NCI-H774 (cell line): Measurements from ENCODE around the gene AK5.
A peak's percentile ranks its signal among the peaks of the same experiment; 100 is the strongest.

Source experiments
- DNase-seq: peaks from one replicate; lab custom pipeline; 2025; lab: John Stamatoyannopoulos, UW

AK5 gene

DNA sequence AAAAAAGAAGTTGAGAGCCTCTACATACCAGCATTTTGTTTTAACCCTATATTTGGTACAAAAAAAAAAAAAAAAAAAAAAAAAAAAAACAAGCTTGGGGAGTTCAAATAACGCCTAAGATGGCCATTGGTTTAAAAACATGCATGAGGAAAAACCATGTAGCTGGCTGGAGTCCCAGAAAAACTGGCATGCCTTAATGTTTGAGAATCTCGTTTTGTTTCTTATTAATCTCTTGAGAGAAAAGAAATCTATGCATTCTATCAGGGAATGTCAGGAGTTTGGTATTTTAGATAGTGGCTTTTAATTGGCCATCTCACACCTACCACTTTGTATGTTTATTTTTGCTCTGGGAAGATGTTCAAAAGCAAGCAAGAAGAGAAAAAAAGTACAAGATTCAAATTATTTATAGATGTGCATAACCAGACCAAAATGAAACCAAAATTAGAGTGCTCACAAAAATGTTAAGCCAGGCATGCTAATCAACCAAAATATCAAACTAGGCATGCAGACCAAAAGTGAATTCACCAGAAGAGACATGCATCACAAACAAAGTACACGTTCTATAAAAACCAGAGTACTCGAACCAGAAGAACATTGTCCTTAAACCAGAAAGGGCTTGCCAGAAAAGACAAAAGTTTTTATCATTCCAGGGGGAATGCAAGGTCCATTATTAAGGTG lies 156.6 kb downstream of the AK5 start:
- DNase-seq = no peak

DNA sequence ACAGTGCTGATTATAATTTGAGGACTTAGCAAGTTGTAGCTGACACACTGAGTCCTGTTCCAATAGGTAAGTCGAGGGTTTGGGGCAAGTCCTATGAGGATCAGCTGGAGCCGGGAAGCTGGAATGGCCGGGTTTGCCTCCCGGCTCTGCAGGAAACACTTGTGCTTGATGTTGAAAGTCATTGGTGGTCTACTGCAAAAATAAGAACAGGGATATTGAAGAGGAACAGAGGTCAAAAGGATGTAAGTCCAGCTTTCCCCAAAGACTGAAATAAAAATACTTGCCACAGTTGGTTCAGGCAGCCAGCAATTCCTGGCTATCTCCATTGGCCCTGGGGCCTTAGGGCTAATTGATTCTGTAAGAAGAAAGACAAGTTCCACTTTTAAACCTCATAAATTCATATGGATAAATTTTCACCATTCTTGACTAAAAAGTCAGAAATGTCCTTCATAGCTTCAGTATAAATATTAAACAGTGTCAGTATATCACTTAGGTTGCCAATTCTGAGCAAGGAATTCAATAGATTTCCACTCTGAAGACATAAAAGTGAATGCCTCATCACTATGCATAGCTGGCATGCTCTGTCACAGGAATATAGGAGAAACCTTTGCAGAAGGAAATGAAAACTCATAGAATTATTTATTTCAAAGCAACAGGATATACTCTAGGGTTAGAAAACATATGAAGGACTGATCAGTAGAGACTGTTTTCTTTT lies 165.2 kb downstream of the AK5 start:
- no peak for DNase-seq

DNA sequence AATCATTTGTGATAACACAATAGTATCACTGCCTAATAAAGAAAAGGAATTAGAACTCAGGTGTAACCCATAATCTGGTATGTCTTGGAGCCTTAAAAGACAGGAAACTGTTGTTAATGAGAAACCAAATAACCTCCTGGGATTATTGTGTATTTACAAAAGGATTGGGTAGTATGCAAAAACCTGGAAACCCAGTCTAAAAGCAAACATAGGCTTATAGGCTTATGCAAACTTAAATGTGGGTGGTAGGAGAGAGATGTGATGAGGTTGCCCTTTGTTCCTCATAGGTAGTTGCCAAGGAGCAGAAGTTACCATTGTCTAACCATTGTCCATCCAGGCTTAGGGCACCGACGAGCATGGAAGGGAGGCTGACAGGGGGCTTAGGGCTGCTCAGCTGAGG lies 165.8 kb downstream of the AK5 start:
- no peak for DNase-seq

DNA sequence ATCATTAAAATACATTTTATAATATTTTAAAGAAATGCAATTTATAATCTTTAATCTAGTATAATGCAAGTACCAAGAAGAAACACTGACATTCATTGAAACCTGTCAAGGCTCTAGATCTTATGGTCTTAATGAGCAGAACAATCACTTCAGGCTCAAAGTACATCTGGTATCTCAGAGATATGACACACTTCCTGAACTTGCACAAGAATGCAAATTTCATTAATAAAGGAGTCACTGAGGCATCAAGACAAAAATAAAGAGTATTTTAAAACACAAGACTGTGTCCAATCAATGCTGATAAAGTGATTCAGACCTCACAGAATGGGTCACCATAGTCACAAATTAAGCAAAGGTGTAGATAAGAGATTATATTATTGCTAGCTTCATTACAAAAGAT lies 178.1 kb downstream of the AK5 start:
- no peak for DNase-seq

DNA sequence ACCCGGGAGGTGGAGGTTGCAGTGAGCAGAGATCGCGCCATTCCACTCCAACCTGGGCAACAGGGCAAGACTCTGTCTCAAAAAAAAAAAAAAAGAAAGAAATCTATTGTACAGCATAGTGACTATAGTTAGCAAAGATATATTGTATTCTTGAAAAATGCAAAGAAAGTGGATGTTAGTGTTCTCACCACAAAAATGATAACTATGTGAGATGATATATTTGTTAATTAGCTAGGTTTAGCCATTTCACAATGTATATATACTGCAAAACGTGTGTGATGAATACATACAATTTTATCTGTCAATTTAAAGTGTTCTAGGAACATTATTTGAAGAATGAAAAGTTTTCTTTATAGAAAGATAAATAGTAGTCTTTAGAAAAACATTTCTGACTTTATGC lies 179.9 kb downstream of the AK5 start:
- DNase-seq = no peak

DNA sequence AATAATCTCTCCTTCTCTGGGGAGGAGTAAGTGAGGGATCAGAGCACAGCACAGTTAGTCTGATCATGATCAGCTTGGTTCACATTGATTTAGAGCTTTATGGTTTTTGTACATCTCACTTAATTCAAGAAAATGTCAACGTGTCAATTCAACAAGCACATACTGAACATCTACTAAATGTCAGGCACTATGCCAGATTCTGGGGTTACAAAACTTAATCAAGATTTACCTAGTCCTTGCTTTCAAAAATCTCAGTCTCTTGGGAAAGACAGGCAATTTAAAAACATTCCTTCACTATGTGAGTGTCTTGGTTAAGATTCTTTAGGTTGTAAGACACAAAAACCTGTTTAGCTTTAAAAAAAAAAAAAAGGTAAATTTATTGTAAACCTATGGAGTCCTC lies 181.4 kb downstream of the AK5 start:
- no peak for DNase-seq

DNA sequence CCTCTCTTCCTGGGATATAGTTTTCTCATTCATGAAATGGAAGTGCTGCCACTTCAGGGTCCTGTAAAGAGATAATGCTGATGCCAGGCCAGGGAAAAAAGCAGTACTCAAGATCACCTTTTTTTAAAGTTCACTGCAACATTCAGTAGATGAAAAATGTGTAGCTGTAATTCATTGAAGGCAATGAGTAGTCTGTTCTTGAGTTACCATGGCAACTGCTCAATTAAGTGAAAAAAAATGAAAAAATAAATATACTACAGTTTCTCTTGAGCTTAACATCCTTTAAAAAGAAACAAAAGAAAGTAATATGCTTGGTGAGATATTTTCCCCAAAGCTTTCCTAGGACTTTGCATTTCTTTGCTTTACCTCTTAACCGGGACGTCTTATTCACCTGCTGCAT lies 183.3 kb downstream of the AK5 start:
- no peak for DNase-seq

DNA sequence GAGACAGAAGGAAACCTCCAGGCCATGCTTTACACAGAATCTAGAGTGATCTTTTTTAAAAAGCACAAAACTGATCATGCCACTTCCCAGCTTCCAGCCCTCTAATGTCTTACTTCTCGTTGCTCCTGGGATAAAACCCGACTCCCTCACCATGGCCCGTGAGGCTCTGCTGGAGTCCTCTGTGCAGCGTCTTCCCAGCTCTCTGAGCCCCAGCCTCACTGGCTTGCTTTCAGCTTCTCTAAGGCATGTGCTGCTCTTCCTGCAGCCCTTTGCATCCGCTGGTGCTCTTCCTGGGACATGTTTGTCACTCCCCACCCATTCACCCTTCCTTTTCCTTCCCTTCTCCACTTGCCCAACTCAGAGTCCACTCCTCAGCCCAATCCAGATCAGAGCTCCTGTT lies 184.1 kb downstream of the AK5 start:
- no peak for DNase-seq

DNA sequence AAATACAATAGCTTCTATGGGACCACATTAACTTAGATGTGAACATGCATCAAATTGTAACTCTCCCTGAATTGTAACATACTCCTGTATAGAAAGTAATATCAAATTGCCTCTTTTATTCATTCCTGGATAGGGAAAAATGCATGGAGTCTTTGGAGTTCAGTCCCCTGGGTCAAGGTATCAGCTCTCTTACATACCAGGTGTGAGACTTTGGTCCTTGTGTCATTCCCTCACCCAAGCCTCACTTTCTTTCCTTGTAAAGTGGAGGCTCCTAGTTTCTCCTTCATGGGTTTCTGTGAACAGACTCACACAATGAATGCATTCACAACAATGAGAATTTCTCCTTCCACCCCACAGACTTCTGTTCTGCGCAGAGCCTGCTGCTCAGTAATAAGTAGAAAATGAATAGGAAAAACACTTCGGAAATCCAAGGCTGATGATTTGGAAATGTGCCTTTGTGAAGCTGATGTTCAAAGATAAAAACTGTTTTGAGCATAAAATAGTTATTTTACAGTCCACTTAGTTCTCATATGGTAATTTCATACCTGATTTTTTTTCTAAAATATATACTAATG lies 185.3 kb downstream of the AK5 start:
- no peak for DNase-seq

DNA sequence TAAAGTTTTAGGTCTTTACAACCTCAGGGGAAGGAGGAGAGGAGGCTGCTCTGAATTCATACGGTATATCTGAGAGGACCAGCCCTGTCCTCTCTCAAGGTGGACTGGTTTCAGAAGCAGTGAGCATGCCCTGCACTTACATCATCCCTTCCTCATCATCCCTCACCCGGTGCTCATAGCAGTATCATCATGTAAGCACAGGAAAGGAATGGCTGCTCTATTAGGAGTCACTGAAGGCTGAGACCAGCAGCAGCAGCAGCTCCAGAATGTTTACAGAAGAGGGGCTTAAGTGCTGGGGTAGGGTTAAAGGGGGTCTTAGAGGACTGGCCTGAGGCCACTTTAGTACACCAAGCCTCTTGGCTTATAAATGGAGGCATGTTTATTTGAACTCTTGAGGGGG lies 185.9 kb downstream of the AK5 start:
- no peak for DNase-seq

DNA sequence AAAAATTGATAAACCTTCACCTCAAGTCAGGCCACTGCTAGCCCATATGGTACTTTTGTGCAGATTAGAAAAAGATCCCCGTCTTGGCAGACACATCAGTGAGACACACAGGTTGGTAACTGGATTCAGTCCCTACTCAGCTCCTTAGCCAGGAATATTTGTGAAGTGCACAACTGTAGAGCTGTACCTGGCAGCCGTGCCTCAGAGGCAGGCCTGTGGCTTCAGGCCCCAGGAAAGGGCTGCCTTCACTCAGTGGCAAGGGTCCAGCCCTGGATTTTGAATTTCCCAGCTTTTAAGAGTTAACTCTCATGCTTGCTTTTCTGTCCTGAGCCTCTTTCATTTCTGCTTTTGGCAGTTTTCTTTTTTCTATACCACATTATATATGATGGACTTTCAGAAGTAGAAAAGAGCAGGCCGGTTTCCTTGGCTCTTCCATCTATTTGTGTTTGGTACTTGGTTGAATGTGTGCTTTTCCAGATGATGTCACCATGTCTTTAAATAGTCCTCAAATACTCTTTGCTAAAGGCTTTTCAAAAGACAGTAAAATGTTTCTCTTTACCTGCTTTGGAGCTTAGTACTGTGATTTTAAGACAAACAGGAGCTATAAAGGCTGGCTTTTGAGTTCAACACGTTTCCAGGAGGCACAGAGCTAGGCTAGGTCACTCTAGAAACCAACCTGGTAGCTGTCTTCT lies 186.6 kb downstream of the AK5 start:
- peak; percentile 23 for DNase-seq

DNA sequence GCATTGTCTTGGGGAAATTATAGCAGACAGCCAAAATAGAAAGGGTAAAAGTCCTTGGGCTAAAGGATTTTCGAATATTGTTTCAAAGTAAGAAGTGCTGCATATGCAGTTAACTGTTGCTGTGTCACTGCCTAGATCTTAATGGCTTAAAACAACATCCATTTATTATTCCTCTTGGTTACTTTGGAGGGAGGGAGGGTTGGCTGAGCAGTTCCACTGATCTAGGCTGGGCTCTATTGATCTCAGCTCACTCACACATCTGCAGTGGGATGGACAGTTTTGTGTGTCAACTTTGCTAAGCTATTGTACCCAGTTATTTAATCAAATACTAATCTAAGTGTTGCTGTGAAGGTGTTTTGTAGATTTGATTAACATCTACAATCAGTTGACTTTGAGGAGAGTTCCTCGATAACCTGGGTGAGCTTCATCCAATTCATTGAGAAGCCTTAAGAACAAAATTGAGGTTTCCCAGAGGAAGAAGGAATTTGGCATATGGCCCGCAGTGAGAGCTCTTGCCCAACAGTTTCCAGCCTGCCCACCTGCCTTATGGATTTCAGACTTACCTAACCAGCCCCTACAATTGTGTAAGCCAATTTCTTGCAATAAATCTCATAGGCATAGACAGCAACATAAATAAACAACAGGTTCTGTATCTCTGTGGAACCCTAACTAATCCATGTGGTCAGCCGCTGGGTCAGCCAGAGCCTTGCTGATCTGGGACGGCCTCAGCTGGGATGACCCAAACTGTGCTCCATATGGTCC lies 187.3 kb downstream of the AK5 start:
- DNase-seq = no peak

DNA sequence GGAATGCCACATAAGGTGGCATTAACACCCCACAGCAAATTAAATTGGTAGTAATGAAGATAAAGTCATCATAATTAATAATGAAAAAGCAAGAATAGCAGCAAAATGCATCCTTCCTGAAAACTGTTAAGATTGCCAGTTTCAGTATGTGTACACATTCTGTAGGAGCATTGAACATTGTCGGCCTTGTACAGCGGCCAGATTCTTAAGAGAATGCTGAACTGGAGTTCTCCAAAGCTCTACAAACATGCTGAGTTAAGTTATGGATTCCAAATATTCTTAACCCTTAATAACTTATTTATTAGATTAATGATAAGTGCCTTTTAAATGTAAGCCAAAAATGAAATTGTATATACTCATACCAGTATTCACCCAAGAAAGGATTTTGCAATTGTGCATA lies 189.9 kb downstream of the AK5 start:
- DNase-seq = no peak

DNA sequence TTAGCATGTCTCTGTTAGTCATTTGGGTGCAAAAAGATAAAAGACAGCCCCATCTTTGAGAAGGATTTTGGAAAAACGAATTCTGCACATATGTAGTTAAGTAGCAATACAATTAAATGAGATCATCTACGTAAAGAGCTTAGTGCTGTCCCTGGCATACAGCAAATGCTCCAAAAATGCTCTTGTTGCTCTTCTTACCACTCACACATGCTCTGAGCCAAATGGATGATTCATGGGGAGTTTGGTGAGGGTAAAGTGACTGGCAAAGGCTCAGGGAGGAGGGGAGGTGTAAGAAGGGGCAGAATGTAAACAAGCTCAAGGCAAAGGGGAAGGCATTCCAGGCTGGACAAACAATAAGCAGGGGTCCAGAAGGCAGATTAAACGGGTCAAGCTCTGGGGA lies 191.9 kb downstream of the AK5 start:
- no peak for DNase-seq

DNA sequence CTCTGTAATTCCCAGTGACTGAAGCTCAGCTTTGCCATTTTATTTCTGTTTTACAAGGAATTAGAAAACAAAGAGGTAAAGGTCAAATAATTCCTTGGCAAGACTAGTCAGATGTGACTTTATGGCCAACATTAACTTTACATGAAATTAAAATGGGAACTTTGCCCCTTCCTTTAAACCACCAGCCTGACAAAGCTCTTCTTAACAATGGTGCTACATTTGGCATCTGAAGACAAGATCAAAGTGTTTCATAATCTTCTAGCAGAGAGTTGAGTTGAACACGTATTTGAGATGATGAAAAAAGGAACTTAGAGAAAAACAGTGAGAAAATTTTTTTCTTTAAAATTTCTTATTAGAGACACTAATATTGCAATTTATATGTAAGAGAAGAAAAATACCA lies 193.8 kb downstream of the AK5 start:
- no peak for DNase-seq

DNA sequence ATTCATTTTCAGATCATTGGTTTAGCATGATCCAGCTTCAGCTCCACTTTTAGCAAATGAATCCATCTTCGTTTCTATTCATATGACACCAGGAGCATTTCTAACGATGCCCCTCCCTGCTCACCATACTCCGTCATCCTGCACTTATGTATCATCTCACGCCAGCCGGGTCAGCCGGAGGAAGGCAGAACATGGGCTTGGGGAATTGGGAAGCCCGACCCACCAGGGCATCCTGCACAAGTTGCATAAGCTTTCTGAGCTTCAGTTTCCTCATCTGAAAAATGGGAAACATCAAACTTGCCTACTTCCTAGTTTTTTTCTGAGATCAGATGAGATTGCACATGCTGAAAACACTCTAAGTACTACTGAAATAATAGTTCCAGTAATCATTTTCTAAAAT lies 194.7 kb downstream of the AK5 start:
- no peak for DNase-seq

DNA sequence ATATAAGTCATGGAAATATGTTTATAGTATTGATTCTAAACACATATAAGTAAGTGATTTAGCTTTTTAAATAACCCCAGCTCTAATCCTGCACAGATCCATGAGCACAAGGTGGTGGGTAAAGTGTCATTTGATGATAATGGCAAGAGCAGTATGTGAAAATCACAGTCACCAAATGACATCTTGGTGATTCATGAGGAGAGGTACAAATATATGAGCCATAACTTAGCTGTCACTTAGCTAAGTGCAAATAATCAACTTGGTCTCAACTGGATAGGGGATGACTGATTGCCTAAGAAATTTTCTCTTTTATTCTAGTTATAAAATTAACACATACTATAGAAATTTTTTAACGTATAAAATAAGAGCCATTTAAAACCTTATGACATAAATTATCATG lies 202.5 kb downstream of the AK5 start:
- DNase-seq = no peak

DNA sequence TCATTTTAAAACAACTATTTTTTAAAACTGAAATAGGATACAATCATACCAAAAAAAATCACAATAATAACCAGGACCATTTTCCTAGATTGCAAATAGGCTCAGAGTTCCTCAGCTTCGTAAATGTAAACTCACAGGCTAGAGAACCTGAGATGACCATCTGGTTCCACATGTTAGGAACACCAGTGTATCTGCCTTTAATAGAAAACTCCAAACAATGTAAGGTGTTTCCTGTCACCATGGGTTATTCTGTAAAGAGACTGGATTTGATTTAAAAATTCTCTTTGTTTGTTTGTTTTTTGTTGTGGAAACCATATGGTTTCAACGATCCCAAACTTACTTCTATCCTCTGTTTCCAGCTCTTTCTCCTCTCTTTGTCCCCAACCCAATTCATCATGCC lies 203.1 kb downstream of the AK5 start:
- DNase-seq = no peak

DNA sequence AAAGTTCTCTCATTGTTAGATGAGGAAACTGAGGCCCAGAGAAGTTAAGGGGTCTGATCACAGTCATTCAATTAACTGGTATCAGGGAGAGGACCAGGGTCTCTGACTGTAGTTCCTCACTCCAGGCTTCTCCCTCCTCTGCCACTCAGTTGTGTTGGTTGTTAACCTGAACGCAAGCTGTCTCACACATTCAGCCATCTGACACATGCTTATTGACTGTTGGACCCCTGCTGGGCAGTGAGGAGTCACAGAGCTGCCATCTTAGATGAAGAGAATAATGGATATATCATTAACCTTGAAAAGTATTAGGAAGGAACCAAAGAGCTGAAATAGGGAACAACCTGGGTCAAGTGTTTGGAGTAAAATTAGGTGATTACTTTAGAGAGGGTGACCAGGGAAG lies 205.8 kb downstream of the AK5 start:
- DNase-seq = no peak

DNA sequence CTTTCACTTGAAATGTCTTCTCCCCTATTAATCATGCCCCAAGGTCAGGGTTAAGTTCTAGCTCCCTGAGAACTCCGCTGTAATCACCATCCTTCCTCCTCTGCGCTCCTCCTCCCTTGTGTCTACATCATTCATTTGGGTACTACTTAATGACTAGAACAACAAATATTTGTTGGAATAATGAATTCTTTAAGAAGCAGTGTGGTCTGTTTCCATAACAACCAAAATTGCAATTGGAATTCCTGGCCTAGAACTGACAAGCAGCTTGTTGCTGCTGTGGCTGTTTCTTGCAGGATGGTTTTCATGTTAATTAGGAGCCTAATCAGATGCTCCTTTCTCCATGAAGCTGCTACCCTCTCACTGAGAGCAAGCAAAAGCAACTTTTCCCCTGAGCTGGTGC lies 208.1 kb downstream of the AK5 start:
- DNase-seq = no peak

DNA sequence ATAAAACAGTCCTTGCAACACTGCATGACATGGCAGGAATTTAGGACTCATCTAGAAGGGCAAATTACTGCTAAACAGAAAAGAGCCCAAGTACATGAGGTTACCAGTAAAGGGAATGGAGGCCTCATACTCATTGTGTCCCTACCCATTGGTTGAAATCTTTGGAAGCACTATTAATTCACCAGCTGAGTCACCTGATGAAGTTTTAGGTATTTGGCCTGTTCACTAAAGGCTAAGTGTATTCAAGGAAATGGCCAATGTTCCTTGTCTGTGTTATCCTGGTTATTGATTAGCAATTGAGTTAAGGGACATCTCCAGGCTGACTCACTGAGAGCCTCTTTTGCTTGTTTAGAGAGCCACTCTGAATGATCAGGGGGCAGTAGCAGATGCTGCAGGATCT lies 212.2 kb downstream of the AK5 start:
- DNase-seq = no peak

DNA sequence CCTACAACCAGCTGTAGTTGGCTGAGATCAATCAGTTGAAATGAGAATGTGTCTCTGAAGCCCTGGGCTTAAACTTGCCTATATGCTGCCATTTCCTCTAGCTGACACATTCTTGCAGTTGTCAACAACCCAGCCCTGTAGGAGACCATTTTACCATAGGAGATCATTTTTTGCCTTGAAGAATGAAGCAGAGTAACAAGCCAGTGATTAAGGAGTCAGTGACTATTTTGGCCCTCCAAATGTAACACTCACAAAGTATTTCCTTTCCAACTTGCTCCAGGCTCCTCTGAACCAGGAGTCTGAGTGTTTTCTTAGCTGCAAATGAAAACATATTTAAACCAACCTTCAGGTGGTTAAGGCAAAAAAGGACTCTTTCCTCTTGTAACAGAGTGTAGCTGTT lies 217.1 kb downstream of the AK5 start:
- DNase-seq = no peak
